NCI-H146 treated with DMSO at 0.1 percent for 48 hours (cell line): ENCODE results near the gene INPP5F.
"Not testable (repeated sequence)": the region's sequence is repeated elsewhere in the genome, so short reads cannot be mapped to it uniquely, and the experiment has no call there.

Source experiments
- DNase-seq: peaks from one replicate; lab custom pipeline; 2025; ENCODE audit not compliant: unreplicated experiment; lab: John Stamatoyannopoulos, UW

INPP5F gene

GRCh38 chr10:119772334-119772733 is 46.5 kb downstream of the INPP5F start:
- DNase-seq, result no peak

GRCh38 chr10:119773041-119773440 is 47.2 kb downstream of the INPP5F start:
- not testable (repeated sequence) for DNase-seq

- no peak for DNase-seq
These were observed 49.7 kb downstream of the INPP5F start for GRCh38 chr10:119775529-119775928.

- no peak for DNase-seq
These were observed 50.7 kb downstream of the INPP5F start for GRCh38 chr10:119776536-119776935.

- DNase-seq, result no peak
These were observed 51.8 kb downstream of the INPP5F start for GRCh38 chr10:119777686-119778085.

GRCh38 chr10:119778776-119779445 is 53.1 kb downstream of the INPP5F start:
- no peak for DNase-seq

GRCh38 chr10:119780879-119781480 is 55.1 kb downstream of the INPP5F start:
- no peak for DNase-seq

GRCh38 chr10:119781498-119781897 is 55.6 kb downstream of the INPP5F start:
- DNase-seq, result no peak

- DNase-seq, result no peak
These were observed 57.3 kb downstream of the INPP5F start for GRCh38 chr10:119782981-119783664.

- DNase-seq, result no peak
These were observed 57.8 kb downstream of the INPP5F start for GRCh38 chr10:119783665-119784027.

- peak; percentile 83 for DNase-seq
These were observed 58.7 kb downstream of the INPP5F start for GRCh38 chr10:119784340-119785067.

- DNase-seq, result no peak
These were observed 60.4 kb downstream of the INPP5F start for GRCh38 chr10:119786117-119786769.

- not testable (repeated sequence) for DNase-seq
These were observed 69.3 kb downstream of the INPP5F start for GRCh38 chr10:119795101-119795500.

GRCh38 chr10:119796039-119796438 is 70.2 kb downstream of the INPP5F start:
- DNase-seq, result no peak

- no peak for DNase-seq
These were observed 75.3 kb downstream of the INPP5F start for GRCh38 chr10:119801176-119801575.

- DNase-seq, result no peak
These were observed 76.2 kb downstream of the INPP5F start for GRCh38 chr10:119801998-119802538.

- no peak for DNase-seq
These were observed 77.4 kb downstream of the INPP5F start for GRCh38 chr10:119803264-119803663.

- no peak for DNase-seq
These were observed 79.9 kb downstream of the INPP5F start for GRCh38 chr10:119805702-119806230.

- no peak for DNase-seq
These were observed 80.7 kb downstream of the INPP5F start for GRCh38 chr10:119806334-119807130.
